ENCODE results near the gene EQTN.

EQTN gene

DNA sequence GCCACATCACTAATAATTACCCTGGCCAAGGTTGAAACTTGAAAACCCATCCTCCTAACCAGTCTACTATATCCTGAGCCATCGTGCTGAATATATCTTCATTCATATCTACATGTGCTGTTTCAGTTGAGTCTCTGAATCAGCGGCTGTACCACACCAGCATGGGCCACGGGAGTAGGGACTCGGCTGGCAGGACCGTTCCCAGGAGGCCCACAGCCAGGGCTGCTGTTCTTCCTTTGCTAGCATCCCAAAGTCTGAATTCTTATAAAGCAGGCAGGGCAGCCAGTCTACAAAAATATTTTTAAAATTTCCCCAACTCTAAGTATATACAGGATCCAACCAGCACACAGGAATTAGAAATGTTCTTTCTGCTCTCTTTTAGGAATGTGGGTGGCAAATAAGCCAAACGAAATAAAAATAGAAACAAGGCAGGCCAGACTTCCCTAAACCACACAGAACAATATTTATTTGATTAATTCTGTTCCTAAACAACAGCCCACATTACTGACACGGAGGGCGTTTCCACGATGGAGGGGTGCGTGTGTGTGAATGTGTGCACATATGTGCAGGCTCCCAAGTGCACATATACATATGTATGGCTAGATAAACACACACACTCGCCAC is 42.8 kb upstream of the EQTN start:
- CTCF ChIA-PET = no interaction called here
- no peak for TF ChIP-seq SUZ12 (IDR thresholded peaks at IDR 0.05)
- no peak for TF ChIP-seq LEF1 (IDR thresholded peaks at IDR 0.05; ENCODE audit: borderline replicate concordance)
- no peak for TF ChIP-seq TARDBP (IDR thresholded peaks at IDR 0.05)
- no peak for TF ChIP-seq ZNF384 (IDR thresholded peaks at IDR 0.05)
- TF ChIP-seq ARNT (IDR thresholded peaks at IDR 0.05) = no peak
- TF ChIP-seq HDGF (IDR thresholded peaks at IDR 0.05; ENCODE audit: borderline replicate concordance) = no peak
- TF ChIP-seq, protein P1, sequence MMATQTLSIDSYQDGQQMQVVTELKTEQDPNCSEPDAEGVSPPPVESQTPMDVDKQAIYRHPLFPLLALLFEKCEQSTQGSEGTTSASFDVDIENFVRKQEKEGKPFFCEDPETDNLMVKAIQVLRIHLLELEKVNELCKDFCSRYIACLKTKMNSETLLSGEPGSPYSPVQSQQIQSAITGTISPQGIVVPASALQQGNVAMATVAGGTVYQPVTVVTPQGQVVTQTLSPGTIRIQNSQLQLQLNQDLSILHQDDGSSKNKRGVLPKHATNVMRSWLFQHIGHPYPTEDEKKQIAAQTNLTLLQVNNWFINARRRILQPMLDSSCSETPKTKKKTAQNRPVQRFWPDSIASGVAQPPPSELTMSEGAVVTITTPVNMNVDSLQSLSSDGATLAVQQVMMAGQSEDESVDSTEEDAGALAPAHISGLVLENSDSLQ (IDR thresholded peaks at IDR 0.05) = no peak
- TF ChIP-seq FOXK2 (IDR thresholded peaks at IDR 0.05) = no peak
- TF ChIP-seq BHLHE40 (IDR thresholded peaks at IDR 0.05; ENCODE audit: borderline replicate concordance) = no peak
- TF ChIP-seq SP1 (IDR thresholded peaks at IDR 0.05) = no peak
- no peak for DNase-seq (ENCODE audit: extremely low spot score)
- POLR2A ChIA-PET = no interaction called here

DNA sequence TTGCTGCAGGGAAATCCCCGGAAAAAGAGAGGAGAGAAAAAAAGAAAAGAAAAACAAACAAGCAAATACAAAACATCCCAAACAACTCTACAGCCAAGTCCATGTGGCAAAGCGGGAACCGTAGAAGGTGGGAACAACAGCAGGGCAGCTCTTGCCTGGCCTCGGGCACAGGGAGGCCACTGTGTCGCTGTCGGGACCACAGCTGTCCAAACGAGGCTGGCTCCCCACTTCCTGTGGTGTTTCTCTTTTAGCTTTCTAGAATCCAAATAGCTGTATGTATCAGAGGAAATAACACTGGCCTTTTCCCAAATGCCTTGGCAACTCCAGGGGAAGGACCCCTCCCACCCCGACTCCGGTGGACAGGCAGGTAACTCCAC is 41.6 kb upstream of the EQTN start:
- ChIA-PET CTCF (no interaction called here), POLR2A (no interaction called here)
- no peak for TF ChIP-seq LEF1 (IDR thresholded peaks at IDR 0.05; ENCODE audit: borderline replicate concordance)
- no peak for TF ChIP-seq ARNT (IDR thresholded peaks at IDR 0.05)
- no peak for TF ChIP-seq ELF4 (IDR thresholded peaks at IDR 0.05)
- TF ChIP-seq BHLHE40 (IDR thresholded peaks at IDR 0.05; ENCODE audit: borderline replicate concordance) = no peak
- TF ChIP-seq HDGF (IDR thresholded peaks at IDR 0.05; ENCODE audit: borderline replicate concordance) = no peak
- TF ChIP-seq L3MBTL2 (conservative IDR thresholded peaks at IDR 0.05) = no peak
- TF ChIP-seq FOXK2 (IDR thresholded peaks at IDR 0.05) = no peak
- no peak for TF ChIP-seq SUZ12 (IDR thresholded peaks at IDR 0.05)
- no peak for TF ChIP-seq ZNF384 (IDR thresholded peaks at IDR 0.05)
- no peak for DNase-seq (ENCODE audit: extremely low spot score)

DNA sequence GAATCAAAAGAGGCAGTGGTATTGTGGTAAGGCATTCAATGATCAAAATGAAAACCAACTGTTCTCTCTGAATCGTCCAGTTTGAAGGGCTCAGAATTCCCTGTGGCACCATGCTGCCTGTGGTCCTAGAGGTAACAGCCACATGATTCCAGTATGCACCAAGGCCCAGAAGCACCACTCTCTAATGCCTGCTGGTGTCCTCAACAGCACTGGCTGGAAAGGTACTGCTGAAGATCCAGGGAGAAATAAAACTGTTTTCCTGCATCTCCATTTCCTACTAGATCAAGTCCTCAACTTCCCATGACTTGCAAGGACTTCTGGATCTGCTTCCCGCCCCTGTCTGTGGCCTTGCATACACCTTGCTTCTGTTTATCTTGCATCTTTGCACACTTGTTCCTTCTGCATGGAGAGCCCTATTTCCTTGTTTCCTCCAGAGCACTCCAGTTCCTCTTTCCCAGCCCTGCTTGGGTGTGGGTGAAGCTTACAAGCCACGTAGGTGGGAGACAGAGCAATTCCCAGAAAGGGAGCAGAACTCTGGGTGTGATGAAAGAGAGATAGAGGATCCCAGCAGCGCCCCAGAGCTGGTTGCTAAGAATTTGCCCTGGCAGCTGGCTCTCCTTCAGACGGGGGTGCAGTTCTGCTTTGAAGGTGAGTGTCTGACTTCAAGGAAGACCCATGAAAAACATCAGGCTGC is 41.0 kb upstream of the EQTN start:
- POLR2A ChIA-PET = no interaction called here
- CTCF ChIA-PET = no interaction called here
- no peak for DNase-seq (ENCODE audit: extremely low spot score)
- TF ChIP-seq LEF1 (IDR thresholded peaks at IDR 0.05; ENCODE audit: borderline replicate concordance) (no peak), ZNF384 (IDR thresholded peaks at IDR 0.05) (no peak), SUZ12 (IDR thresholded peaks at IDR 0.05) (no peak), FOXK2 (IDR thresholded peaks at IDR 0.05) (no peak), FOXM1 (IDR thresholded peaks at IDR 0.05; ENCODE audit: borderline replicate concordance) (no peak)

DNA sequence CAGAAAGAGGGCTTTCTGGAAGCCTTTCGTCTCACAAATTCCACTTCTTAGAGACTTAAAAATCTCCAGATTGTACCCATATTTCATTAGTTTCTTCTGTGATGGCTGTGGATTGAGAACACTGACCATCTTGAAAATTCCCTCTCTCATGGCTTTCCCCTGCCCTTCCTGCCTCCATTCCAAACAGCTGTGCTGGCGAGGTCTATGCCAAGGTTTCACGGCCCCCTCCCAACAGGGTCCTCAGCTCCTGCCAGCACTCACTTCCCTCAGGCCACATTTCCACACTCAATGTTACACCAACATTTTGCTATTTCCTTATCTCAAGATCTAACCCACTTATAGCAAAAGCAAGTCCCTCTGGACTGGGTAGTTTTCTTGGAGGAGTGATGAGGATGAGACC is 40.3 kb upstream of the EQTN start:
- CTCF ChIA-PET = no interaction called here
- DNase-seq (ENCODE audit: extremely low spot score) = no peak
- POLR2A ChIA-PET = no interaction called here
- TF ChIP-seq FOXK2 (IDR thresholded peaks at IDR 0.05) (no peak), SUZ12 (IDR thresholded peaks at IDR 0.05) (no peak), ELF4 (IDR thresholded peaks at IDR 0.05) (no peak), ZNF384 (IDR thresholded peaks at IDR 0.05) (no peak)

DNA sequence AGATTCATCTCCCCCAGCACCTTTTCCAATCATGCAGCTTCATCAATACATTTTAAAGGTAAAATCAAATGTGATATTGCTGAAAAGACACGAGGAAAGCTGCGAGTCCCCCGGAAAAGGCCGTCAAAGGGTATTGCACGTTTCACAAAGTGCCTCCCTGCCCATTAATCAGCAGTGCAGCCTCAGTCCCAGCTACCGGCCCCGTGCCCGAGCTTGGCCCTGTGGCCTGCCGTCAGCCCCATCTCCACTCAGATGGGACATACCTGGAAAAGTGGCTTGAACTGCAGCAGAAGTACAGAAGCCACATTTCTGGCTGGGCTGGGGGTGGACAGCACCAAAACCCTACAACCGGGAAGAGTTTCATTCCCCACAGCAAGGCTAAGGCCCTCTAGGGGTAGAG is 39.9 kb upstream of the EQTN start:
- no peak for DNase-seq (ENCODE audit: extremely low spot score)
- CTCF ChIA-PET = no interaction called here
- POLR2A ChIA-PET = no interaction called here

DNA sequence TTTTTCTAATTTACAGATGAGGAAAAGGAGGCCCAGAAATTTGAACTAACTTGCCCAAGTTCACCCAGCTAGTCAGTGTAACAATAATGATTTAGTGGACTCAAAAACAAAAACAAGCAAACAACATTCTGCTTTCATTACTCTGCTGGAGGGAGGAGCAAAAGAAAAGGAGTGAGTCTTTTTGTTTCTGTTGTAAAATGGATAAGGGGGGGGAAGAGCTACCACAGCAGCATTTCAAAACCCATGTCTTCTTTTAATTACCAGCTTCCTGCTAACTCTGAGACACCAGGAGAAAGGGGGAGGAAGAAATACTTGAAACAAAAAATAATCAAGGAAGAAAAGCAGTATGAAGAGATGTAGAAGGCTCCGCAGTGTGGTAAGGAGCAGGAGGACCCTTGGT is 39.2 kb upstream of the EQTN start:
- ChIA-PET POLR2A (no interaction called here), CTCF (no interaction called here)
- DNase-seq (ENCODE audit: extremely low spot score) = no peak
- TF ChIP-seq HDGF (IDR thresholded peaks at IDR 0.05; ENCODE audit: borderline replicate concordance) (no peak), ELF4 (IDR thresholded peaks at IDR 0.05) (no peak), CTBP1 (IDR thresholded peaks at IDR 0.05; ENCODE audit: borderline replicate concordance) (no peak), SUZ12 (IDR thresholded peaks at IDR 0.05) (no peak), SP1 (IDR thresholded peaks at IDR 0.05) (no peak), NFRKB (IDR thresholded peaks at IDR 0.05) (no peak), FOXM1 (IDR thresholded peaks at IDR 0.05; ENCODE audit: borderline replicate concordance) (no peak), FOXA1 (IDR thresholded peaks at IDR 0.05) (no peak), ZNF384 (IDR thresholded peaks at IDR 0.05) (no peak), ARNT (IDR thresholded peaks at IDR 0.05) (no peak), L3MBTL2 (conservative IDR thresholded peaks at IDR 0.05) (no peak), TARDBP (IDR thresholded peaks at IDR 0.05) (no peak), BHLHE40 (IDR thresholded peaks at IDR 0.05; ENCODE audit: borderline replicate concordance) (no peak), FOXK2 (IDR thresholded peaks at IDR 0.05) (no peak)
- TF ChIP-seq, protein P1 (IDR thresholded peaks at IDR 0.05) = no peak

More for the DNA sequence above, 39.9 kb upstream of the EQTN start:
- no peak for TF ChIP-seq BHLHE40 (IDR thresholded peaks at IDR 0.05; ENCODE audit: borderline replicate concordance)
- no peak for TF ChIP-seq ELF4 (IDR thresholded peaks at IDR 0.05)
- no peak for TF ChIP-seq SUZ12 (IDR thresholded peaks at IDR 0.05)
- no peak for TF ChIP-seq CTBP1 (IDR thresholded peaks at IDR 0.05; ENCODE audit: borderline replicate concordance)

DNA sequence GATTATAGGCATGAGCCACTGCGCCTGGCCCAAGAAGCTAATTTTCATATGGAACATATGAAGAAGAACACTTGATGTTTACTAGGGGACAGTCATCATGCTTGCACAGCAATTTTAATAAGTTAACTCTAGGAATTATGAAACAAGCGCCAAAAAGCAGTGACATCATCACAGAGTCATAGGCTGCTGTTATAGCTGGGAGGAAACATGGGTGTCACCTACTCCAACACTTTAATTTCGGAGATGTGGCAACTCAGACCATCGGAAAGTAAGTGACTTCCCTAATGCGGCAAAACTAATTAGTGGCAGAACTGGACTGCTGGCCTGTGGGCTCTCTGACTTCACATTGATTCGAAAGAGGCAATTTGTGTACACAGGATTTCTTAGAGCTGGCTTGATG is 38.1 kb upstream of the EQTN start:
- CTCF ChIA-PET = no interaction called here
- TF ChIP-seq FOXM1 (IDR thresholded peaks at IDR 0.05; ENCODE audit: borderline replicate concordance) (no peak), NFRKB (IDR thresholded peaks at IDR 0.05) (no peak), TARDBP (IDR thresholded peaks at IDR 0.05) (no peak), LEF1 (IDR thresholded peaks at IDR 0.05; ENCODE audit: borderline replicate concordance) (no peak), SUZ12 (IDR thresholded peaks at IDR 0.05) (no peak), L3MBTL2 (conservative IDR thresholded peaks at IDR 0.05) (no peak), BHLHE40 (IDR thresholded peaks at IDR 0.05; ENCODE audit: borderline replicate concordance) (no peak), SP1 (IDR thresholded peaks at IDR 0.05) (no peak), FOXA1 (IDR thresholded peaks at IDR 0.05) (no peak), HDGF (IDR thresholded peaks at IDR 0.05; ENCODE audit: borderline replicate concordance) (no peak)
- DNase-seq (ENCODE audit: extremely low spot score) = no peak
- POLR2A ChIA-PET = no interaction called here

Measured in HEK293T (cell line).